ENCODE data around the gene C2CD4C.

DNA sequence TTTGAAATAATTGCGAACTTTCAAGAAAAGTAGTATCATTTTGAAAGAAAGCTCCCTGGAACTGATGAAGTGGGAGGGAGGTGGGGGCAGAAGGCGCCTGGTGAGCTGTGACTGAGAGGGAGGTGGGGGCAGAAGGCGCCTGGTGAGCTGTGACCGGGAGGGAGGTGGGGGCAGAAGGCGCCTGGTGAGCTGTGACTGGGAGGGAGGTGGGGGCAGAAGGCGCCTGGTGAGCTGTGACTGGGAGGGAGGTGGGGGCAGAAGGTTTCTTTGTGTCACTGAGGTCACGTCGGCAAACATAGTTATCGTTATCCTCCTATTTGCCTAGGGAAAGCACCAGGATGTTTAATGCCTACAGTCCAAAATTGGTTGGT, 24.2 kb downstream of the C2CD4C start:
- TF ChIP-seq CTCF (conservative IDR thresholded peaks at IDR 0.05; ENCODE audit: low read depth, low read length) (no peak), EZH2 (IDR thresholded peaks at IDR 0.05; ENCODE audit: borderline replicate concordance, low read depth, low read length, poor library complexity, severe bottlenecking) (no peak)

Measured in A673 (cell line).